CD14-positive monocyte (primary cell): ENCODE results near the gene UVSSA. TPM values are rescaled to one million over a fixed set of nuclear protein-coding genes. Genes with fewer than 3 reads are reported as not detected.
A peak's percentile ranks its signal among the peaks of the same experiment; 100 is the strongest.

ENCODE experiments used
- DNase-seq, 3 donors: peaks; one replicate each; pipeline ENCODE4 v3.0.0-alpha.2; 2011 to 2022
- H2AFZ ChIP-seq: 2 replicates; pipeline ENCODE4 v1.6.0; 2012; ENCODE audit warnings: mild to moderate bottlenecking, low read depth, low read length, inconsistent platforms; ENCODE audit not compliant: insufficient read depth, poor library complexity, severe bottlenecking
- H3K27ac ChIP-seq, 2 donors: 1 replicate in 1 of 2; 2 replicates in 1 of 2; pipeline ENCODE4 v1.5.1; 2012 to 2013; ENCODE audit warnings: low read length in 2 of 2, control low read depth in 1 of 2, inconsistent platforms in 1 of 2, low read depth in 1 of 2, mild to moderate bottlenecking in 1 of 2
- H3K27me3 ChIP-seq, 2 donors: one replicate each; pipeline versions ENCODE4 v1.6.0 to v1.6.1; 2011 to 2013; ENCODE audit warnings: low read length in 2 of 2; ENCODE audit not compliant: control insufficient read depth in 2 of 2, insufficient read depth in 2 of 2
- H3K36me3 ChIP-seq, 2 donors: replicated peaks in 1 of 2; 1 replicate in 1 of 2; 2 replicates in 1 of 2; pipeline versions ENCODE4 v1.5.1 to v1.6.1; 2012 to 2013; ENCODE audit warnings: low read length in 2 of 2, control low read depth in 1 of 2, inconsistent platforms in 1 of 2, mild to moderate bottlenecking in 1 of 2; ENCODE audit not compliant: insufficient read depth in 2 of 2, control insufficient read depth in 1 of 2
- H3K4me1 ChIP-seq, 2 donors: 1 replicate in 1 of 2; 2 replicates in 1 of 2; pipeline versions ENCODE4 v1.5.1 to v1.6.1; 2012 to 2013; ENCODE audit warnings: low read length in 2 of 2, control low read depth in 1 of 2, inconsistent platforms in 1 of 2, mild to moderate bottlenecking in 1 of 2, moderate library complexity in 1 of 2; ENCODE audit not compliant: insufficient read depth in 2 of 2, control insufficient read depth in 1 of 2
- H3K4me2 ChIP-seq: replicated peaks from 2 replicates; pipeline ENCODE3; 2012; ENCODE audit warnings: low read length, moderate library complexity, mild to moderate bottlenecking; ENCODE audit not compliant: poor library complexity, severe bottlenecking; ENCODE audit errors: extremely low read depth
- H3K4me3 ChIP-seq, 3 experiments: fragments of 200-600 bp in 1 of 3; sonication (generic) in 1 of 3; replicated peaks in 1 of 3; 1 replicate in 2 of 3; 2 replicates in 1 of 3; pipeline ENCODE4 v1.5.1; 2011 to 2013; ENCODE audit warnings: low read length in 3 of 3, mild to moderate bottlenecking in 3 of 3, control low read depth in 2 of 3, low read depth in 2 of 3, inconsistent platforms in 1 of 3, moderate library complexity in 1 of 3
- H3K79me2 ChIP-seq: 2 replicates; pipeline ENCODE4 v1.6.0; 2012; ENCODE audit warnings: mild to moderate bottlenecking, control low read depth, inconsistent platforms, low read length, moderate library complexity; ENCODE audit not compliant: insufficient read depth
- H3K9ac ChIP-seq: 2 replicates; pipeline ENCODE4 v1.6.0; 2017; ENCODE audit warnings: low read length, mild to moderate bottlenecking; ENCODE audit not compliant: insufficient read depth, poor library complexity, severe bottlenecking
- H3K9me3 ChIP-seq, 2 donors: replicated peaks in 1 of 2; 1 replicate in 1 of 2; 2 replicates in 1 of 2; pipeline versions ENCODE4 v1.5.1 to v1.6.1; 2012 to 2013; ENCODE audit warnings: low read length in 2 of 2, control low read depth in 1 of 2; ENCODE audit not compliant: control insufficient read depth in 1 of 2, insufficient read depth in 1 of 2
- H4K20me1 ChIP-seq: 2 replicates; pipeline ENCODE4 v1.6.0; 2012; ENCODE audit warnings: mild to moderate bottlenecking, low read length, control low read depth, moderate library complexity; ENCODE audit not compliant: insufficient read depth
- H3K27ac Mint-ChIP-seq, 7 donors: one replicate each; pipeline ENCODE4 v1.8.0; 2020; ENCODE audit warnings: mild to moderate bottlenecking in 7 of 7, mixed read lengths in 7 of 7, moderate library complexity in 6 of 7, inconsistent platforms in 2 of 7
- H3K27me3 Mint-ChIP-seq, 3 donors: one replicate each; pipeline ENCODE4 v1.8.0; 2021 to 2022; ENCODE audit warnings: low read depth in 3 of 3, mild to moderate bottlenecking in 3 of 3, mixed read lengths in 3 of 3, moderate library complexity in 3 of 3, inconsistent platforms in 1 of 3
- H3K36me3 Mint-ChIP-seq, 2 donors: one replicate each; pipeline ENCODE4 v1.8.0; 2020; ENCODE audit warnings: mixed read lengths in 2 of 2, inconsistent platforms in 1 of 2, mild to moderate bottlenecking in 1 of 2
- H3K4me1 Mint-ChIP-seq: one replicate; pipeline ENCODE4 v1.8.0; 2020; ENCODE audit warnings: mild to moderate bottlenecking, mixed read lengths
- H3K4me3 Mint-ChIP-seq, 2 donors: one replicate each; pipeline ENCODE4 v1.8.0; 2020; ENCODE audit warnings: mild to moderate bottlenecking in 2 of 2, mixed read lengths in 2 of 2, moderate library complexity in 1 of 2
- H3K9me3 Mint-ChIP-seq, 7 donors: one replicate each; pipeline ENCODE4 v1.8.0; 2020 to 2022; ENCODE audit warnings: mixed read lengths in 7 of 7, mild to moderate bottlenecking in 6 of 7, moderate library complexity in 6 of 7, inconsistent platforms in 2 of 7
- WGBS: methylation state at CpG from one replicate; pipeline ENCODE4 v1.1.5; 2013; ENCODE audit warnings: missing lambda C conversion rate; ENCODE audit not compliant: insufficient coverage; 5-methylcytosine and 5-hydroxymethylcytosine counted together
- intact Hi-C, 2 donors: fragments of 100-400 bp; cut with micrococcal nuclease; formaldehyde crosslinking; loops; one replicate each; pipeline versions ENCODE4 v1.15.0 to v1.15.1; 2023
- polyA plus RNA-seq, 3 donors: library from polyadenylated mRNA; depleted of rRNA in 1 of 3; unstranded in 2 of 3; stranded (reverse) in 1 of 3; fragments of 300-500 nt in 2 of 3; fragments of >200 nt in 1 of 3; fragmentation: Illumina TruSeq in 2 of 3; gene quantifications; 1 replicate in 2 of 3; 2 replicates in 1 of 3; pipeline ENCODE4 v1.2.3, GENCODE V29; 2012 to 2021
- TF ChIP-seq, protein P1 (sequence below): fragments of 200-600 bp; IDR thresholded peaks from one replicate; pipeline ENCODE4 v1.8.0; 2022; ENCODE audit warnings: antibody characterized with exemption, mild to moderate bottlenecking

Gene UVSSA
- polyA plus RNA-seq, 3 donors, result 2.6 to 54.0 (median 4.8) TPM

GRCh38 chr4:1309261-1310010, 37.6 kb upstream of the UVSSA start:
- Histone ChIP-seq H4K20me1 (peaks cover 82% of the 10 kb centered on the region), H3K36me3 (peaks cover 22 to 50% of the 10 kb centered on the region in 2 donors), H2AFZ (no peak overlapping the region), H3K9me3 (no peaks in the 10 kb centered on the region), H3K4me1 (peaks cover 12 to 25% of the 10 kb centered on the region in 2 donors), H3K4me2 (peak overlapping the region; percentile 62), H3K27ac (peak overlapping the region in 1 of 2 donors; percentile 25), H3K4me3 (peak overlapping the region in 2 of 3 experiments; percentile 4 to 42), H3K9ac (no peak overlapping the region), H3K79me2 (peaks cover 88% of the 10 kb centered on the region), H3K27me3 (no peaks in the 10 kb centered on the region)
- intact Hi-C loops, result no loop called here
- WGBS, result 11% methylated on average over 33 of the region's 36 CpGs
- peaks cover 0 to 2% (median 0%) of the 10 kb centered on the region in 3 donors for H3K27me3 Mint-ChIP-seq
- H3K27ac Mint-ChIP-seq, result peak overlapping the region; percentile 4 to 74 (median 46)
- peak overlapping the region; percentile 65 to 67 for H3K4me3 Mint-ChIP-seq
- TF ChIP-seq, protein P1, sequence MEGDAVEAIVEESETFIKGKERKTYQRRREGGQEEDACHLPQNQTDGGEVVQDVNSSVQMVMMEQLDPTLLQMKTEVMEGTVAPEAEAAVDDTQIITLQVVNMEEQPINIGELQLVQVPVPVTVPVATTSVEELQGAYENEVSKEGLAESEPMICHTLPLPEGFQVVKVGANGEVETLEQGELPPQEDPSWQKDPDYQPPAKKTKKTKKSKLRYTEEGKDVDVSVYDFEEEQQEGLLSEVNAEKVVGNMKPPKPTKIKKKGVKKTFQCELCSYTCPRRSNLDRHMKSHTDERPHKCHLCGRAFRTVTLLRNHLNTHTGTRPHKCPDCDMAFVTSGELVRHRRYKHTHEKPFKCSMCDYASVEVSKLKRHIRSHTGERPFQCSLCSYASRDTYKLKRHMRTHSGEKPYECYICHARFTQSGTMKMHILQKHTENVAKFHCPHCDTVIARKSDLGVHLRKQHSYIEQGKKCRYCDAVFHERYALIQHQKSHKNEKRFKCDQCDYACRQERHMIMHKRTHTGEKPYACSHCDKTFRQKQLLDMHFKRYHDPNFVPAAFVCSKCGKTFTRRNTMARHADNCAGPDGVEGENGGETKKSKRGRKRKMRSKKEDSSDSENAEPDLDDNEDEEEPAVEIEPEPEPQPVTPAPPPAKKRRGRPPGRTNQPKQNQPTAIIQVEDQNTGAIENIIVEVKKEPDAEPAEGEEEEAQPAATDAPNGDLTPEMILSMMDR, result no peak
- H3K9me3 Mint-ChIP-seq, result peaks cover 0 to 7% (median 0%) of the 10 kb centered on the region in 7 donors
- peak; percentile 40 to 75 (median 65) for DNase-seq
- H3K4me1 Mint-ChIP-seq, result peaks cover 37% of the 10 kb centered on the region
- H3K36me3 Mint-ChIP-seq, result peaks cover 48 to 64% of the 10 kb centered on the region in 2 donors

DNA sequence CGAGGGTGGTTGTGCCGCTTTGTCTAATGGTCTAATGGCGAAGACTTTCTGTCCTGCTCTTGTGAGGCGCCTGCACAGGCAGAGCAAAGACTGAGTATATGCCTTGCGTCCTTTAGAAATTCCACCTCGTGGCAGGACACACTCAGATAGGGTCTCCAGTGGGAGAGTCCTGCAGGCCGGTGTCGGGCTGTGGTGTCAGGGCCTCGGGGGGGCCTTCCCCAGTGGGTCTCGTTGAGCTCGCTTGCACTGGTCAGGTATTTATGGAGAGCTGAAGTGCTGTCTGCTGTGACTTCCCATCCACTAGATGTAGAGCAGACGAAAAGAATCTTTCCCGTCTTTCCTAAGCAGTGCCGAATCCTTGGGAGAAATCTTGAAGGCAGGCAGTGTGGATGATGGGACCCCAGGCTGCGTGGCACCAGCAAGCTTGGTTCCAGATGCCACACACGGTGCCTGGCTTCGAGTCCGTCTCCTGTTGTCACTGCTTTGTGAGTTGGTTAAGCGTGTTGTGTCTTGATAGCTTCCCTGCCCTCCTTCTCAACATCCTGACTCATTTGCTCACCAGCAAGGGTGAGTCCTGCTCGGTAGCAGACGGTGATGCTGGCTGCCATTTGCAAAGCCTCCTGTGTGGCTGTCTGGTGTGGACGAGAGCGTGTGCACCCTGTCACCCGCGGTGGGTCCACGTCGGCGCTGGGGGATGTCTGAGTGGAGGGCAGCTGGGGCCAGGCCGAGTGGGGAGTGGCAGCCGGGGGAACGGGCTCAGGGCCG, 36.8 kb upstream of the UVSSA start:
- WGBS, result 93% methylated on average over 30 of the region's 32 CpGs
- TF ChIP-seq, protein P1, result no peak
- intact Hi-C loops, result no loop called here

More for the DNA sequence above, 36.8 kb upstream of the UVSSA start:
- Histone ChIP-seq H2AFZ (no peak overlapping the region), H4K20me1 (peaks cover 89% of the 10 kb centered on the region), H3K79me2 (peaks cover 81% of the 10 kb centered on the region), H3K27ac (peak overlapping the region in 1 of 2 donors; percentile 26), H3K27me3 (no peaks in the 10 kb centered on the region), H3K36me3 (peaks cover 30 to 54% of the 10 kb centered on the region in 2 donors), H3K9ac (no peak overlapping the region), H3K4me3 (no peak overlapping the region), H3K4me1 (peaks cover 12 to 25% of the 10 kb centered on the region in 2 donors), H3K4me2 (peak overlapping the region; percentile 62), H3K9me3 (no peaks in the 10 kb centered on the region)
- Mint-ChIP-seq H3K36me3 (peaks cover 51 to 66% of the 10 kb centered on the region in 2 donors), H3K27me3 (peaks cover 0 to 2% (median 0%) of the 10 kb centered on the region in 3 donors), H3K27ac (peak overlapping the region in 4 of 7 donors; percentile 11 to 74 (median 40)), H3K4me1 (peaks cover 37% of the 10 kb centered on the region), H3K9me3 (peaks cover 0 to 9% (median 0%) of the 10 kb centered on the region in 7 donors), H3K4me3 (peak overlapping the region in 1 of 2 donors; percentile 48)
- no peak for DNase-seq
